HepG2 (cell line): ENCODE data around the gene CNTD1. TPM values are rescaled to one million over a fixed set of nuclear protein-coding genes. Genes with fewer than 3 reads are reported as not detected.

Source experiments
- ATRX ChIP-seq: sonication (generic); formaldehyde crosslinking; IDR thresholded peaks from 2 replicates; pipeline ENCODE4 v1.4.0; 2020; ENCODE audit warnings: missing genetic modification reagents, borderline replicate concordance
- CAMTA2 ChIP-seq: sonication (generic); formaldehyde crosslinking; IDR thresholded peaks from 2 replicates; pipeline ENCODE4 v1.4.0; 2020; ENCODE audit warnings: mild to moderate bottlenecking, missing genetic modification reagents, borderline replicate concordance
- CCDC6 ChIP-seq: sonication (generic); formaldehyde crosslinking; IDR thresholded peaks from 2 replicates; pipeline ENCODE4 v1.8.1; 2022; ENCODE audit warnings: mild to moderate bottlenecking, missing genetic modification reagents, moderate library complexity
- CREB1 ChIP-seq, 2 experiments: fragments of 450-650 bp in 1 of 2; IDR thresholded peaks; 2 replicates each; pipeline ENCODE4 v1.6.1; 2016 to 2017; ENCODE audit warnings: control low read depth in 1 of 2, mild to moderate bottlenecking in 1 of 2, missing compliant biosample characterization in 1 of 2, missing genetic modification characterization in 1 of 2
- GRHL1 ChIP-seq: sonication (generic); formaldehyde crosslinking; conservative IDR thresholded peaks from 2 replicates; pipeline ENCODE4 v1.8.0; 2022; ENCODE audit warnings: missing genetic modification reagents
- HIVEP1 ChIP-seq: sonication (generic); formaldehyde crosslinking; IDR thresholded peaks from 2 replicates; pipeline ENCODE4 v1.4.0; 2020; ENCODE audit warnings: mild to moderate bottlenecking, missing genetic modification reagents
- KDM2A ChIP-seq: sonication (generic); formaldehyde crosslinking; IDR thresholded peaks from 2 replicates; pipeline ENCODE4 v1.4.0; 2020; ENCODE audit warnings: low read depth, missing genetic modification reagents, borderline replicate concordance
- KMT2B ChIP-seq: IDR thresholded peaks from 2 replicates; pipeline ENCODE4 v1.6.1; 2016; ENCODE audit warnings: missing genetic modification reagents, missing compliant biosample characterization
- REPIN1 ChIP-seq: sonication (generic); formaldehyde crosslinking; IDR thresholded peaks from 2 replicates; pipeline ENCODE4 v1.8.0; 2022; ENCODE audit warnings: missing genetic modification reagents, low read depth, mild to moderate bottlenecking, borderline replicate concordance
- TRIM22 ChIP-seq: fragments of 450-650 bp; IDR thresholded peaks from 2 replicates; pipeline ENCODE4 v1.6.1; 2017
- ZFP36L2 ChIP-seq: sonication (generic); formaldehyde crosslinking; IDR thresholded peaks from 2 replicates; pipeline ENCODE4 v1.4.0; 2020; ENCODE audit warnings: missing genetic modification reagents
- ZHX2 ChIP-seq, 2 experiments: sonication (generic) in 1 of 2; formaldehyde crosslinking in 1 of 2; IDR thresholded peaks; 2 replicates each; pipeline versions ENCODE4 v1.6.1 to v1.9.0; 2014 to 2022; ENCODE audit warnings: antibody characterized with exemption in 1 of 2, borderline replicate concordance in 1 of 2, inconsistent platforms in 1 of 2, low read depth in 1 of 2, missing genetic modification reagents in 1 of 2
- ZNF331 ChIP-seq: sonication (generic); formaldehyde crosslinking; IDR thresholded peaks from 2 replicates; pipeline ENCODE4 v1.4.0; 2020; ENCODE audit warnings: missing genetic modification reagents
- ZNF44 ChIP-seq: sonication (generic); formaldehyde crosslinking; IDR thresholded peaks from 2 replicates; pipeline ENCODE4 v1.5.1; 2020; ENCODE audit warnings: mild to moderate bottlenecking, missing genetic modification reagents
- polyA plus RNA-seq, 8 experiments: library from polyadenylated mRNA; depleted of rRNA in 3 of 8; stranded (reverse) in 7 of 8; unstranded in 1 of 8; fragments of >200 nt; fragmentation: Illumina TruSeq in 4 of 8; extraction: Trizol in 4 of 8; gene quantifications; 2 replicates each; pipeline versions ENCODE4 v1.2.1 to v1.2.3, GENCODE V29; 2011 to 2016; ENCODE audit warnings: low read depth in 4 of 8, missing spikeins in 1 of 8, mixed read lengths in 1 of 8; ENCODE audit not compliant: insufficient read depth in 1 of 8
- total RNA-seq, 5 experiments: library from RNA; depleted of rRNA; stranded (reverse); fragments of >200 nt; fragmentation: Illumina TruSeq; extraction: Trizol; gene quantifications; 2 replicates each; pipeline ENCODE4 v1.2.3, GENCODE V29; 2016; ENCODE audit warnings: low read depth in 1 of 5
- TF ChIP-seq, protein P1 (sequence below): sonication (generic); formaldehyde crosslinking; IDR thresholded peaks from 2 replicates; pipeline ENCODE4 v1.9.0; 2021; ENCODE audit warnings: missing genetic modification reagents, borderline replicate concordance

Gene CNTD1
- total and polyA plus RNA-seq, 2 of the 13 experiments (the other 11 are each of a cell fraction or from before 2014, with no cell fraction given), result 0.11 to 0.15 TPM

DNA sequence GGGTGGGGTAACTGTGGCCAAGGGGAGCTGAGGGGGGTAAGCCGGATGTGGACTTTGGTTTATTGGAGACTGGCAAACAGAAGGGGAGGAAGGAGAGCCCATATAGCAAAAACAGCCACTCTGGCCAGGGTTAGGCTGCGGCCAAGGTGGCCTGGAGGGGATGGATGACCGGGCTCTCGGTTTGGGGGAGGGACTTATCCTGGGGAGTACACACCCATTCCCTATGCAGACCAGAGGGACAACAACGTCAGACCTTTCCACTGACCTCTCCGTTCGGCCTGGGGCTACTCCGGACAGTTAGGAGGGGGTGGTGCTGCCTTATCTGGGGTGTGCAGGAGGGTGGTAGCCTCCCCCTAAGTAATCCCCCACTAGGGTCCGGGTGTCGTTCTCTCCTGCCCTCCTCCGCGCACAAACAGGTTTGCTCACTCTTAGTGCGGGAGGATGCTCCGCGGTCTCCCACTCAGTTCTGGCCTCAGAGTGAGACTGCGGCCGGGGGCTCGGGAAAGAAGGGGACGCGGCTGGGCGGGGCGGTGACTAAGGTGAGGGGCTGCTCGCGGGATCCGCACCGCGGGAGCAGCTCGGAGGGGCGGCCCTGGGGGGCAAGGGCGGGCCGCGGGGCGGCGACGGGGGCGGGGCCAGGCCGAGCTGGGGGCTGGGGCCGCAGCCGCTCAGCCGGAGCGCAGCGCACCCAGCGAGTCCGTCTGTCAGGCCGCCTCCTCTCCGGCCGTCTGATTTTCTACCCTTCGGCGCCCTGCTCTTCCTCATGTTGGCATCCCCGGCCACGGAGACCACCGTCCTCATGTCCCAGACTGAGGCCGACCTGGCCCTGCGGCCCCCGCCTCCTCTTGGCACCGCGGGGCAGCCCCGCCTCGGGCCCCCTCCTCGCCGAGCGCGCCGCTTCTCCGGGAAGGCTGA, 18.5 kb upstream of the CNTD1 start, which contains the start of gene WNK4 (continued):
- TF ChIP-seq HIVEP1 (peak; percentile 53; the same call in 1 of the 2 replicates), ZHX2 (IDR thresholded peaks at IDR 0.05; ENCODE audit: low read depth) (no peak), ZHX2 (CRISPR knock-in tag; IDR thresholded peaks at IDR 0.05; ENCODE audit: borderline replicate concordance) (0 out of 2 replicates have a peak, but pooled peaks have one; percentile 38), GRHL1 (CRISPR knock-in tag) (no peak), KDM2A (CRISPR knock-in tag) (peak; percentile 96), CCDC6 (CRISPR knock-in tag) (peak; percentile 82; the same call in 1 of the 2 replicates), CAMTA2 (no peak), ZNF331 (peak; percentile 80; the same call in 1 of the 2 replicates), ZFP36L2 (CRISPR knock-in tag) (no peak; the same call in 1 of the 2 replicates), KMT2B (CRISPR knock-in tag) (peak; percentile 17; the same call in 1 of the 2 replicates), CREB1 (IDR thresholded peaks at IDR 0.05) (no peak), CREB1 (CRISPR knock-in tag; IDR thresholded peaks at IDR 0.05) (no peak), ATRX (CRISPR knock-in tag) (no peak), TRIM22 (no peak), REPIN1 (CRISPR knock-in tag) (peak; percentile 91; the same call in 1 of the 2 replicates), ZNF44 (CRISPR knock-in tag) (no peak)
- TF ChIP-seq, protein P1, sequence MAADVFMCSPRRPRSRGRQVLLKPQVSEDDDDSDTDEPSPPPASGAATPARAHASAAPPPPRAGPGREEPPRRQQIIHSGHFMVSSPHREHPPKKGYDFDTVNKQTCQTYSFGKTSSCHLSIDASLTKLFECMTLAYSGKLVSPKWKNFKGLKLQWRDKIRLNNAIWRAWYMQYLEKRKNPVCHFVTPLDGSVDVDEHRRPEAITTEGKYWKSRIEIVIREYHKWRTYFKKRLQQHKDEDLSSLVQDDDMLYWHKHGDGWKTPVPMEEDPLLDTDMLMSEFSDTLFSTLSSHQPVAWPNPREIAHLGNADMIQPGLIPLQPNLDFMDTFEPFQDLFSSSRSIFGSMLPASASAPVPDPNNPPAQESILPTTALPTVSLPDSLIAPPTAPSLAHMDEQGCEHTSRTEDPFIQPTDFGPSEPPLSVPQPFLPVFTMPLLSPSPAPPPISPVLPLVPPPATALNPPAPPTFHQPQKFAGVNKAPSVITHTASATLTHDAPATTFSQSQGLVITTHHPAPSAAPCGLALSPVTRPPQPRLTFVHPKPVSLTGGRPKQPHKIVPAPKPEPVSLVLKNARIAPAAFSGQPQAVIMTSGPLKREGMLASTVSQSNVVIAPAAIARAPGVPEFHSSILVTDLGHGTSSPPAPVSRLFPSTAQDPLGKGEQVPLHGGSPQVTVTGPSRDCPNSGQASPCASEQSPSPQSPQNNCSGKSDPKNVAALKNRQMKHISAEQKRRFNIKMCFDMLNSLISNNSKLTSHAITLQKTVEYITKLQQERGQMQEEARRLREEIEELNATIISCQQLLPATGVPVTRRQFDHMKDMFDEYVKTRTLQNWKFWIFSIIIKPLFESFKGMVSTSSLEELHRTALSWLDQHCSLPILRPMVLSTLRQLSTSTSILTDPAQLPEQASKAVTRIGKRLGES (CRISPR knock-in tag), result no peak
